GM12878 (cell line): ENCODE measurements around the gene FOXP3. TPM values are rescaled to one million over a fixed set of nuclear protein-coding genes. Genes with fewer than 3 reads are reported as not detected.
A peak's percentile ranks its signal among the peaks of the same experiment; 100 is the strongest.

Experiments
- ATAC-seq: fragments of 200-7000 bp; cut with Tn5 transposase; 3 replicates; pipeline ENCODE4 v1.9.1; 2020; ENCODE audit warnings: mild to moderate bottlenecking, moderate library complexity
- BruUV-seq: library from RNA; stranded (reverse); fragments of 400-500 nt; replicated peaks from 2 replicates; lab custom pipeline; 2021; lab: Mats Ljungman, UMichigan
- CTCF ChIA-PET: fragments of 300-600 bp; sonication (Branson Sonifier 250); formaldehyde crosslinking; extraction: SDS; loops from one replicate; lab custom pipeline; 2021; ENCODE audit warnings: inconsistent platforms; lab: Yijun Ruan, JAX
- POLR2A ChIA-PET: fragments of 350-600 bp; formaldehyde crosslinking; extraction: SDS; loops from one replicate; lab custom pipeline; 2021; ENCODE audit warnings: inconsistent platforms; lab: Charles Lee
- RAD21 ChIA-PET: fragments of 300-600 bp; sonication (Branson Sonifier 250); formaldehyde crosslinking; loops from one replicate; lab custom pipeline; 2023; ENCODE audit warnings: antibody characterized with exemption; ENCODE audit not compliant: unreplicated experiment; lab: Charles Lee
- SMC1A ChIA-PET: fragments of 300-600 bp; sonication (Branson Sonifier 250); formaldehyde crosslinking; loops from one replicate; lab custom pipeline; 2023; ENCODE audit not compliant: unreplicated experiment, uncharacterized antibody; lab: Charles Lee
- DNase-seq: peaks from one replicate; pipeline ENCODE4 v3.0.0-alpha.2; 2011; ENCODE audit warnings: low read depth, low spot score
- FAIRE-seq: peaks from 3 replicates; lab custom pipeline; 2011; peaks lifted over from hg19 to GRCh38; lab: Jason Lieb, UNC
- H2AFZ ChIP-seq: 2 replicates; pipeline ENCODE4 v1.6.0; 2011; ENCODE audit warnings: low read depth, low read length, control low read depth; ENCODE audit not compliant: control insufficient read depth
- H3K27ac ChIP-seq: 2 replicates; pipeline ENCODE4 v1.5.1; 2011; ENCODE audit warnings: control low read depth; ENCODE audit not compliant: control insufficient read depth, insufficient read depth
- H3K27me3 ChIP-seq, 2 experiments: replicated peaks in 1 of 2; 2 replicates each; pipeline versions ENCODE4 v1.6.0 to v1.6.1; 2011; ENCODE audit warnings: low read length in 1 of 2; ENCODE audit not compliant: control insufficient read depth in 2 of 2, insufficient read depth in 2 of 2
- H3K36me3 ChIP-seq, 2 experiments: 2 replicates each; pipeline ENCODE4 v1.5.1; 2011; ENCODE audit warnings: low read length in 1 of 2; ENCODE audit not compliant: control insufficient read depth in 2 of 2, insufficient read depth in 2 of 2
- H3K4me1 ChIP-seq: 2 replicates; pipeline ENCODE4 v1.6.1; 2011; ENCODE audit warnings: mild to moderate bottlenecking, low read length, moderate library complexity, mixed read lengths; ENCODE audit not compliant: control insufficient read depth, insufficient read depth
- H3K4me2 ChIP-seq: 2 replicates; pipeline ENCODE4 v1.6.0; 2011; ENCODE audit warnings: control low read depth; ENCODE audit not compliant: control insufficient read depth, insufficient read depth
- H3K4me3 ChIP-seq: fragments of 200-600 bp; sonication (generic); 2 replicates; pipeline ENCODE4 v1.5.1; 2016
- H3K79me2 ChIP-seq: 2 replicates; pipeline ENCODE4 v1.6.0; 2011; ENCODE audit warnings: low read length; ENCODE audit not compliant: control insufficient read depth, insufficient read depth
- H3K9ac ChIP-seq: 2 replicates; pipeline ENCODE4 v1.8.0; 2011; ENCODE audit warnings: low read length, control low read depth, mixed read lengths; ENCODE audit not compliant: control insufficient read depth, insufficient read depth
- H3K9me3 ChIP-seq: replicated peaks from 3 replicates; pipeline ENCODE4 v1.5.1; 2011; ENCODE audit warnings: mild to moderate bottlenecking, low read length; ENCODE audit not compliant: control insufficient read depth, insufficient read depth
- H4K20me1 ChIP-seq: 2 replicates; pipeline ENCODE4 v1.6.0; 2011; ENCODE audit not compliant: control insufficient read depth, insufficient read depth
- BACH1 ChIP-seq: fragments of 450-650 bp; IDR thresholded peaks from 2 replicates; pipeline ENCODE4 v1.6.1; 2017; ENCODE audit warnings: mild to moderate bottlenecking, borderline replicate concordance
- CHD1 ChIP-seq: IDR thresholded peaks from 2 replicates; pipeline ENCODE4 v1.6.1; 2012; ENCODE audit warnings: low read depth, low read length, improper control_type of control experiment
- EGR1 ChIP-seq, 2 experiments: IDR thresholded peaks; 1 replicate in 1 of 2; 2 replicates in 1 of 2; pipeline ENCODE4 v1.6.1; 2011 to 2012; ENCODE audit warnings: low read depth in 2 of 2, low read length in 2 of 2, borderline replicate concordance in 1 of 2, mild to moderate bottlenecking in 1 of 2, moderate library complexity in 1 of 2
- ESRRA ChIP-seq: IDR thresholded peaks from 2 replicates; pipeline ENCODE4 v1.6.1; 2012; ENCODE audit warnings: mild to moderate bottlenecking, low read length, improper control_type of control experiment
- FOXM1 ChIP-seq: IDR thresholded peaks from 2 replicates; pipeline ENCODE4 v1.6.1; 2012; ENCODE audit warnings: low read depth, mild to moderate bottlenecking, inconsistent platforms, low read length, moderate library complexity
- GATAD2B ChIP-seq: fragments of 450-650 bp; conservative IDR thresholded peaks from 2 replicates; pipeline ENCODE4 v1.6.1; 2017; ENCODE audit warnings: low read depth, mild to moderate bottlenecking, moderate library complexity
- LARP7 ChIP-seq: fragments of 450-650 bp; IDR thresholded peaks from 2 replicates; pipeline ENCODE4 v1.6.1; 2017; ENCODE audit warnings: mild to moderate bottlenecking
- MYC ChIP-seq: IDR thresholded peaks from 2 replicates; pipeline ENCODE4 v1.6.1; 2011; ENCODE audit warnings: mild to moderate bottlenecking, low read length, moderate library complexity, inconsistent platforms; ENCODE audit not compliant: insufficient read depth, insufficient replicate concordance, insufficient read length, severe bottlenecking
- NFYA ChIP-seq: IDR thresholded peaks from 2 replicates; pipeline ENCODE4 v1.6.1; 2011; ENCODE audit warnings: low read depth, mild to moderate bottlenecking, low read length, improper control_type of control experiment, borderline replicate concordance
- NR2F1 ChIP-seq: fragments of 450-650 bp; conservative IDR thresholded peaks from 2 replicates; pipeline ENCODE4 v1.6.1; 2017; ENCODE audit warnings: mild to moderate bottlenecking
- RBBP5 ChIP-seq: fragments of 200-600 bp; sonication (generic); conservative IDR thresholded peaks from 2 replicates; pipeline ENCODE4 v1.6.1; 2016
- SP1 ChIP-seq: IDR thresholded peaks from one replicate; pipeline ENCODE4 v1.6.1; 2011; ENCODE audit warnings: low read depth, low read length
- SRF ChIP-seq, 2 experiments: IDR thresholded peaks; 2 replicates each; pipeline ENCODE4 v1.6.1; 2011; ENCODE audit warnings: low read depth in 2 of 2, low read length in 2 of 2, mild to moderate bottlenecking in 1 of 2, moderate library complexity in 1 of 2
- SUZ12 ChIP-seq: fragments of 200-600 bp; sonication (generic); IDR thresholded peaks from one replicate; pipeline ENCODE4 v1.6.1; 2018; ENCODE audit warnings: antibody characterized with exemption, mild to moderate bottlenecking; ENCODE audit not compliant: unreplicated experiment
- WGBS: methylation state at CpG from one replicate; pipeline ENCODE4 v1.1.6; 2016; ENCODE audit warnings: low lambda C conversion rate; ENCODE audit not compliant: insufficient replicate concordance, insufficient coverage; ENCODE audit errors: missing lambda C conversion rate; 5-methylcytosine and 5-hydroxymethylcytosine counted together
- in situ Hi-C: fragments of 300-500 bp; cut with MboI; formaldehyde crosslinking; loops from 9 replicates; pipeline ENCODE4 v1.14.3; 2018; ENCODE audit warnings: mixed read lengths
- intact Hi-C: fragments of 100-400 bp; cut with micrococcal nuclease; formaldehyde crosslinking; loops from one replicate; pipeline ENCODE4 v1.14.2; 2022; ENCODE audit not compliant: unreplicated experiment
- polyA plus RNA-seq, 11 experiments: library from polyadenylated mRNA; depleted of rRNA in 4 of 11; unstranded in 6 of 11; stranded (reverse) in 5 of 11; fragments of >200 nt; fragmentation: Nextera tagmentation in 4 of 11; fragmentation: Illumina TruSeq in 1 of 11; extraction: Ambion mirVana in 4 of 11; extraction: Trizol in 1 of 11; gene quantifications; 1 replicate in 1 of 11; 2 replicates in 10 of 11; pipeline versions ENCODE4 v1.2.1 to v1.2.3, GENCODE V29; 2011 to 2016; ENCODE audit warnings: inconsistent platforms in 2 of 11, missing spikeins in 2 of 11, low read depth in 1 of 11
- total RNA-seq, 4 experiments: library from RNA; depleted of rRNA in 3 of 4; stranded (reverse); fragments of >200 nt in 3 of 4; fragmentation: Illumina TruSeq in 1 of 4; extraction: Trizol in 1 of 4; gene quantifications; 2 replicates each; pipeline versions ENCODE4 v1.2.1 to v1.2.3, GENCODE V29; 2013 to 2021
- TF ChIP-seq, protein P1 (sequence below): IDR thresholded peaks from 2 replicates; pipeline ENCODE4 v1.6.1; 2012; ENCODE audit warnings: low read depth, low read length, improper control_type of control experiment

The FOXP3 gene
- total and polyA plus RNA-seq, 10 of the 15 experiments (the other 5 are each of a cell fraction or from before 2014, with no cell fraction given) = 0.02 to 0.21 (median 0.08) TPM; not detected in 3

GRCh38 chrX:49231333-49232000 is 33.0 kb downstream of the FOXP3 start:
- 63% methylated on average over 10 of the region's 10 CpGs for WGBS
- H3K4me3 ChIP-seq = no peak overlapping the region
- RAD21 ChIA-PET = no interaction called here
- in situ Hi-C loops (no loop called here), intact Hi-C loops (no loop called here)
- no peaks in the 10 kb centered on the region for H3K27me3 ChIP-seq
- SMC1A ChIA-PET = no interaction called here
- TF ChIP-seq SUZ12 (no peak), FOXM1 (no peak), ESRRA (no peak), SP1 (no peak), BACH1 (no peak), CHD1 (no peak), NR2F1 (0 out of 2 replicates have a peak, but pooled peaks have one; percentile 26), RBBP5 (no peak), LARP7 (no peak), SRF (IDR thresholded peaks at IDR 0.05; ENCODE audit: low read depth in 2 of 2, low read length in 2 of 2) (no peak), EGR1 (IDR thresholded peaks at IDR 0.05; ENCODE audit: borderline replicate concordance in 1 of 2, low read depth in 2 of 2, low read length in 2 of 2) (no peak), GATAD2B (0 out of 2 replicates have a peak, but pooled peaks have one; percentile 28), NFYA (no peak), MYC (no peak)
- TF ChIP-seq, protein P1, sequence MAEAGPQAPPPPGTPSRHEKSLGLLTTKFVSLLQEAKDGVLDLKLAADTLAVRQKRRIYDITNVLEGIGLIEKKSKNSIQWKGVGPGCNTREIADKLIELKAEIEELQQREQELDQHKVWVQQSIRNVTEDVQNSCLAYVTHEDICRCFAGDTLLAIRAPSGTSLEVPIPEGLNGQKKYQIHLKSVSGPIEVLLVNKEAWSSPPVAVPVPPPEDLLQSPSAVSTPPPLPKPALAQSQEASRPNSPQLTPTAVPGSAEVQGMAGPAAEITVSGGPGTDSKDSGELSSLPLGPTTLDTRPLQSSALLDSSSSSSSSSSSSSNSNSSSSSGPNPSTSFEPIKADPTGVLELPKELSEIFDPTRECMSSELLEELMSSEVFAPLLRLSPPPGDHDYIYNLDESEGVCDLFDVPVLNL = no peak
- H4K20me1 ChIP-seq = no peaks in the 10 kb centered on the region
- CTCF ChIA-PET = interaction anchor here (1.1 kb wide), 1 partner anchor 39 kb away, joined by 3 read pairs; no protein-coding TSS in a partner anchor
- no peak for FAIRE-seq
- BruUV-seq = no TSS peak
- POLR2A ChIA-PET = interaction anchor here (1.0 kb wide), 1 partner anchor 39 kb away, joined by 3 read pairs; no protein-coding TSS in a partner anchor
- H3K4me2 ChIP-seq = peak overlapping the region; percentile 59; the same call in 1 of the 2 replicates
- H3K36me3 ChIP-seq = no peaks in the 10 kb centered on the region
- H2AFZ ChIP-seq = no peak overlapping the region; the same call in 1 of the 2 replicates
- no peak for ATAC-seq
- H3K27ac ChIP-seq = no peak overlapping the region
- no peak overlapping the region; the same call in 1 of the 2 replicates for H3K9ac ChIP-seq
- no peaks in the 10 kb centered on the region for H3K4me1 ChIP-seq
- H3K9me3 ChIP-seq = no peaks in the 10 kb centered on the region; the same call in 2 of the 3 replicates
- H3K79me2 ChIP-seq = peaks cover 3% of the 10 kb centered on the region; the same call in 1 of the 2 replicates
- no peak for DNase-seq
